H1 (cell line): ENCODE results near the gene ASGR2. TPM values are rescaled to one million over a fixed set of nuclear protein-coding genes. Genes with fewer than 3 reads are reported as not detected.
A peak's percentile ranks its signal among the peaks of the same experiment; 100 is the strongest.

Source experiments
- CTCF ChIA-PET: fragments of 300-600 bp; sonication (Branson Sonifier 250); formaldehyde crosslinking; loops from one replicate; lab custom pipeline; 2021; ENCODE audit not compliant: partially characterized antibody; lab: Charles Lee
- POLR2A ChIA-PET: fragments of 300-600 bp; sonication (Branson Sonifier 250); formaldehyde crosslinking; loops from one replicate; lab custom pipeline; 2021; ENCODE audit warnings: inconsistent platforms; ENCODE audit not compliant: partially characterized antibody; lab: Charles Lee
- DNase-seq, 2 experiments: peaks; one replicate each; pipeline versions ENCODE4 v3.0.0 to v3.0.0-alpha.2; 2010 to 2022; ENCODE audit warnings: low spot score in 2 of 2, low read depth in 1 of 2, mixed read lengths in 1 of 2
- FAIRE-seq: peaks from 2 replicates; lab custom pipeline; 2011; peaks lifted over from hg19 to GRCh38; lab: Jason Lieb, UNC
- H2AFZ ChIP-seq: 2 replicates; pipeline ENCODE4 v1.8.1; 2012; ENCODE audit warnings: low read length, inconsistent platforms
- H2AK5ac ChIP-seq: 2 replicates; pipeline ENCODE4 v1.6.1; 2013; ENCODE audit warnings: low read depth, low read length
- H2BK120ac ChIP-seq: replicated peaks from 2 replicates; pipeline ENCODE3; 2013; ENCODE audit warnings: low read depth, low read length, inconsistent platforms
- H2BK12ac ChIP-seq: 2 replicates; pipeline ENCODE4 v1.6.1; 2013; ENCODE audit warnings: low read depth, low read length
- H2BK15ac ChIP-seq: 2 replicates; pipeline ENCODE4 v1.6.1; 2013; ENCODE audit warnings: low read length
- H2BK20ac ChIP-seq: 2 replicates; pipeline ENCODE4 v1.6.1; 2013; ENCODE audit warnings: low read length
- H2BK5ac ChIP-seq: 2 replicates; pipeline ENCODE4 v1.6.1; 2013; ENCODE audit warnings: low read depth, low read length
- H3K14ac ChIP-seq: 2 replicates; pipeline ENCODE4 v1.6.1; 2013; ENCODE audit warnings: inconsistent platforms; ENCODE audit not compliant: insufficient read length
- H3K18ac ChIP-seq: 2 replicates; pipeline ENCODE4 v1.6.1; 2013; ENCODE audit warnings: low read length; ENCODE audit errors: extremely low read depth
- H3K23ac ChIP-seq: 2 replicates; pipeline ENCODE4 v1.6.1; 2013; ENCODE audit warnings: inconsistent platforms; ENCODE audit not compliant: insufficient read length
- H3K23me2 ChIP-seq: 2 replicates; pipeline ENCODE4 v1.6.1; 2013; ENCODE audit warnings: low read depth, low read length
- H3K27ac ChIP-seq: 2 replicates; pipeline ENCODE4 v1.6.1; 2011; ENCODE audit warnings: low read depth, low read length, inconsistent platforms
- H3K27me3 ChIP-seq, 4 experiments: replicated peaks in 1 of 4; 1 replicate in 1 of 4; 2 replicates in 3 of 4; pipeline versions ENCODE4 v1.6.1 to v1.8.1; 2011 to 2013; ENCODE audit warnings: low read length in 3 of 4, mild to moderate bottlenecking in 3 of 4, inconsistent platforms in 2 of 4, mixed read lengths in 2 of 4, moderate library complexity in 1 of 4; ENCODE audit not compliant: control insufficient read depth in 3 of 4, insufficient read depth in 3 of 4; ENCODE audit errors: extremely low read depth in 1 of 4
- H3K36me3 ChIP-seq, 4 experiments: 2 replicates each; pipeline versions ENCODE4 v1.6.1 to v1.8.1; 2011 to 2013; ENCODE audit warnings: mild to moderate bottlenecking in 4 of 4, low read length in 3 of 4, moderate library complexity in 2 of 4, control low read depth in 1 of 4, inconsistent platforms in 1 of 4; ENCODE audit not compliant: insufficient read depth in 4 of 4, control insufficient read depth in 2 of 4
- H3K4ac ChIP-seq: replicated peaks from 2 replicates; pipeline ENCODE3; 2013; ENCODE audit warnings: low read length, low read depth, mixed read lengths, inconsistent platforms; ENCODE audit not compliant: insufficient read length
- H3K4me1 ChIP-seq, 4 experiments: replicated peaks in 1 of 4; 1 replicate in 1 of 4; 2 replicates in 3 of 4; pipeline versions ENCODE4 v1.6.1 to v1.8.1; 2011 to 2013; ENCODE audit warnings: low read length in 3 of 4, inconsistent platforms in 2 of 4, mixed read lengths in 1 of 4; ENCODE audit not compliant: insufficient read depth in 4 of 4, control insufficient read depth in 3 of 4
- H3K4me2 ChIP-seq, 2 experiments: 2 replicates each; pipeline versions ENCODE4 v1.6.1 to v1.8.1; 2011 to 2013; ENCODE audit warnings: low read depth in 2 of 2, low read length in 2 of 2, control low read depth in 1 of 2, inconsistent platforms in 1 of 2, mild to moderate bottlenecking in 1 of 2; ENCODE audit not compliant: insufficient read depth in 1 of 2
- H3K4me3 ChIP-seq, 4 experiments: fragments of 200-600, 300-600 bp in 1 of 4; sonication (generic), shearing (Covaris generic), sonication (Bioruptor Twin) in 1 of 4; 2 replicates each; pipeline versions ENCODE4 v1.5.1 to v1.8.1; 2011 to 2016; ENCODE audit warnings: low read length in 4 of 4, low read depth in 3 of 4, control low read depth in 2 of 4, inconsistent platforms in 2 of 4, mild to moderate bottlenecking in 2 of 4, mixed read lengths in 1 of 4, moderate library complexity in 1 of 4; ENCODE audit not compliant: insufficient read depth in 2 of 4; ENCODE audit errors: extremely low read depth in 1 of 4
- H3K56ac ChIP-seq: replicated peaks from 2 replicates; pipeline ENCODE3; 2013; ENCODE audit warnings: low read depth, mild to moderate bottlenecking, mixed read lengths, low read length, inconsistent platforms; ENCODE audit not compliant: insufficient read length
- H3K79me1 ChIP-seq: 2 replicates; pipeline ENCODE4 v1.6.1; 2013; ENCODE audit warnings: low read depth, low read length, control low read depth
- H3K79me2 ChIP-seq, 2 experiments: 2 replicates each; pipeline versions ENCODE4 v1.6.1 to v1.8.1; 2012 to 2013; ENCODE audit warnings: low read length in 2 of 2, mild to moderate bottlenecking in 2 of 2, inconsistent platforms in 1 of 2; ENCODE audit not compliant: insufficient read depth in 2 of 2, control insufficient read depth in 1 of 2
- H3K9ac ChIP-seq, 4 experiments: replicated peaks in 1 of 4; 1 replicate in 1 of 4; 2 replicates in 3 of 4; pipeline versions ENCODE4 v1.6.1 to v1.8.1; 2011 to 2013; ENCODE audit warnings: low read depth in 3 of 4, low read length in 3 of 4, control low read depth in 2 of 4, mild to moderate bottlenecking in 2 of 4, moderate library complexity in 2 of 4, inconsistent platforms in 1 of 4; ENCODE audit errors: extremely low read depth in 1 of 4
- H3K9me3 ChIP-seq, 2 experiments: 2 replicates each; pipeline versions ENCODE4 v1.6.1 to v1.8.1; 2012 to 2013; ENCODE audit warnings: mild to moderate bottlenecking in 2 of 2, moderate library complexity in 2 of 2, control low read depth in 1 of 2, inconsistent platforms in 1 of 2, low read depth in 1 of 2, low read length in 1 of 2, mixed read lengths in 1 of 2; ENCODE audit not compliant: insufficient read depth in 2 of 2
- H4K20me1 ChIP-seq, 2 experiments: replicated peaks in 1 of 2; 2 replicates each; pipeline versions ENCODE3 to v1.8.1; 2011 to 2013; ENCODE audit warnings: inconsistent platforms in 2 of 2, low read length in 2 of 2, mild to moderate bottlenecking in 1 of 2; ENCODE audit not compliant: insufficient read depth in 2 of 2, control insufficient read depth in 1 of 2
- H4K5ac ChIP-seq: 2 replicates; pipeline ENCODE4 v1.6.1; 2013; ENCODE audit warnings: low read length, low read depth, mixed read lengths, inconsistent platforms; ENCODE audit not compliant: insufficient read length
- H4K8ac ChIP-seq: 2 replicates; pipeline ENCODE4 v1.8.0; 2013; ENCODE audit warnings: mild to moderate bottlenecking, moderate library complexity, low read length, inconsistent platforms; ENCODE audit not compliant: insufficient read depth; ENCODE audit errors: extremely low read depth
- H4K91ac ChIP-seq: replicated peaks from 2 replicates; pipeline ENCODE3; 2013; ENCODE audit warnings: low read length, mixed read lengths, inconsistent platforms; ENCODE audit not compliant: insufficient read length
- CEBPB ChIP-seq: IDR thresholded peaks from 2 replicates; pipeline ENCODE4 v1.6.1; 2012; ENCODE audit warnings: low read depth, low read length
- EZH2 ChIP-seq: fragments of 200-600 bp; sonication (generic); IDR thresholded peaks from 2 replicates; pipeline ENCODE4 v1.7.1; 2012; ENCODE audit warnings: low read depth, mild to moderate bottlenecking, moderate library complexity, low read length, inconsistent platforms; ENCODE audit not compliant: severe bottlenecking
- POLR2A ChIP-seq, 2 experiments: IDR thresholded peaks; 1 replicate in 1 of 2; 2 replicates in 1 of 2; pipeline ENCODE4 v1.6.1; 2011; ENCODE audit warnings: low read depth in 2 of 2, low read length in 2 of 2, mild to moderate bottlenecking in 2 of 2; ENCODE audit errors: control extremely low read depth in 1 of 2
- WGBS, 2 experiments: shearing (Covaris generic) in 1 of 2; methylation state at CpG; one replicate each; pipeline versions ENCODE4 v1.1.6 to v1.1.7; 2013 to 2015; ENCODE audit warnings: low lambda C conversion rate in 2 of 2, mixed read lengths in 2 of 2, inconsistent platforms in 1 of 2, low coverage in 1 of 2, missing lambda C conversion rate in 1 of 2; ENCODE audit not compliant: insufficient replicate concordance in 2 of 2, insufficient coverage in 1 of 2, insufficient read length in 1 of 2; ENCODE audit errors: extremely low coverage in 1 of 2, missing lambda C conversion rate in 1 of 2; 5-methylcytosine and 5-hydroxymethylcytosine counted together
- polyA plus RNA-seq, 7 experiments: library from polyadenylated mRNA; depleted of rRNA in 3 of 7; stranded (reverse) in 5 of 7; unstranded in 2 of 7; fragments of >200 nt in 5 of 7; fragments of 200-250 nt in 2 of 7; gene quantifications; 1 replicate in 5 of 7; 2 replicates in 1 of 7; 4 replicates in 1 of 7; pipeline versions ENCODE4 v1.2.1 to v1.2.3, GENCODE V29; 2011 to 2013; ENCODE audit warnings: missing spikeins in 2 of 7, mixed read lengths in 2 of 7
- total RNA-seq: library from RNA; stranded (reverse); fragmentation: NEBNext Ultra II Directional; extraction: Animal tissue kit (Norgen Biotek cat#: 25700); gene quantifications from 2 replicates; pipeline ENCODE4 v1.2.1, GENCODE V29; 2021

Gene ASGR2
- total and polyA plus RNA-seq, 2 of the 8 experiments (the other 6 are each of a cell fraction or from before 2014, with no cell fraction given), result 0.91 TPM; not detected in 1

GRCh38 chr17:7109461-7110322 is 4.9 kb downstream of the ASGR2 start:
- FAIRE-seq, result no peak

More at GRCh38 chr17:7109461-7110322, 4.9 kb downstream of the ASGR2 start:
- H3K9ac ChIP-seq, result no peak overlapping the region
- H3K18ac ChIP-seq, result peak overlapping the region; percentile 48; the same call in 1 of the 2 replicates
- H4K8ac ChIP-seq, result no peak overlapping the region; the same call in 1 of the 2 replicates
- peaks cover 11% of the 10 kb centered on the region for H3K23me2 ChIP-seq
- H2BK120ac ChIP-seq, result peak overlapping the region; percentile 64
- no peak overlapping the region for H3K4me3 ChIP-seq
- no peaks in the 10 kb centered on the region for H3K36me3 ChIP-seq
- no peak overlapping the region for H4K5ac ChIP-seq
- WGBS, 2 experiments, result 85% methylated on average over 9 of the region's 10 CpGs; no CpG with 5 or more reads in 1 of the 2 experiments
- CTCF ChIA-PET, result interaction anchor here (0.6 to 3.2 kb wide), 7 partner anchors 8 to 64 kb away, joined by 3 to 21 read pairs (median 5); no protein-coding TSS in a partner anchor
- POLR2A ChIA-PET, result no interaction called here
- H3K23ac ChIP-seq, result no peak overlapping the region
- no peak overlapping the region for H3K56ac ChIP-seq
- peaks cover 0 to 9% of the 10 kb centered on the region in 2 experiments for H4K20me1 ChIP-seq
- TF ChIP-seq POLR2A (IDR thresholded peaks at IDR 0.05; ENCODE audit: control extremely low read depth in 1 of 2, low read depth in 2 of 2, low read length in 2 of 2) (no peak), EZH2 (no peak), CEBPB (no peak)
- H3K4me1 ChIP-seq, result peaks cover 0 to 7% (median 1%) of the 10 kb centered on the region in 4 experiments; a peak in 4 of 7 replicates
- no peaks in the 10 kb centered on the region for H3K79me2 ChIP-seq
- H2BK15ac ChIP-seq, result peak overlapping the region; percentile 66; the same call in 1 of the 2 replicates
- no peak overlapping the region for H4K91ac ChIP-seq
- H2AK5ac ChIP-seq, result 0 out of 2 replicates have a peak overlapping the region, but pooled peaks have one; percentile 32
- H3K4me2 ChIP-seq, result no peak overlapping the region
- H2BK5ac ChIP-seq, result peak overlapping the region; percentile 77; the same call in 1 of the 2 replicates
- no peak for DNase-seq
- peak overlapping the region; percentile 53; the same call in 1 of the 2 replicates for H2BK12ac ChIP-seq
- H3K27ac ChIP-seq, result no peak overlapping the region
- H3K79me1 ChIP-seq, result peaks cover 2% of the 10 kb centered on the region; the same call in 1 of the 2 replicates
- H3K14ac ChIP-seq, result no peak overlapping the region
- peak overlapping the region; percentile 86; the same call in 1 of the 2 replicates for H2BK20ac ChIP-seq
- H3K9me3 ChIP-seq, result no peaks in the 10 kb centered on the region
- H3K27me3 ChIP-seq, result no peaks in the 10 kb centered on the region
- no peak overlapping the region for H2AFZ ChIP-seq
- no peak overlapping the region for H3K4ac ChIP-seq
